OCI-LY1 (cell line): ENCODE data around the gene COPS9.

Source experiments
- H2AFZ ChIP-seq: fragments of 200-600 bp; sonication (generic), shearing (Covaris generic); 2 replicates; pipeline ENCODE4 v1.6.0; 2014; ENCODE audit warnings: antibody characterized with exemption, mild to moderate bottlenecking, low read length
- H3F3A ChIP-seq: fragments of 200-600 bp; sonication (generic), shearing (Covaris generic); 2 replicates; pipeline ENCODE4 v1.6.0; 2014; ENCODE audit warnings: mild to moderate bottlenecking, antibody characterized with exemption, low read length, moderate library complexity; ENCODE audit not compliant: insufficient read depth
- H3K27ac ChIP-seq: fragments of 200-600 bp; sonication (generic); 2 replicates; pipeline ENCODE4 v1.5.1; 2014; ENCODE audit warnings: low read length, mixed run types, mild to moderate bottlenecking, low read depth; ENCODE audit not compliant: poor library complexity, severe bottlenecking
- H3K27me3 ChIP-seq: fragments of 200-600 bp; sonication (generic); 2 replicates; pipeline ENCODE4 v1.6.0; 2014; ENCODE audit warnings: antibody characterized with exemption, mild to moderate bottlenecking, low read length, moderate library complexity; ENCODE audit not compliant: insufficient read depth
- H3K36me3 ChIP-seq: fragments of 200-600 bp; sonication (generic); 2 replicates; pipeline ENCODE4 v1.6.1; 2014; ENCODE audit warnings: mild to moderate bottlenecking, antibody characterized with exemption, low read length, moderate library complexity, mixed read lengths; ENCODE audit not compliant: insufficient read depth
- H3K4me1 ChIP-seq: fragments of 200-600 bp; sonication (generic); 2 replicates; pipeline ENCODE4 v1.5.1; 2014; ENCODE audit warnings: mild to moderate bottlenecking, low read length, moderate library complexity; ENCODE audit not compliant: insufficient read depth, severe bottlenecking
- H3K4me2 ChIP-seq: fragments of 200-600 bp; sonication (generic), shearing (Covaris generic); 2 replicates; pipeline ENCODE4 v1.6.1; 2014; ENCODE audit warnings: low read length
- H3K4me3 ChIP-seq: fragments of 200-600 bp; sonication (generic); 2 replicates; pipeline ENCODE4 v1.5.1; 2014; ENCODE audit warnings: low read length, low read depth, mild to moderate bottlenecking, mixed read lengths; ENCODE audit not compliant: poor library complexity, severe bottlenecking
- H3K79me2 ChIP-seq: fragments of 200-600 bp; shearing (Covaris generic); 2 replicates; pipeline ENCODE4 v1.6.1; 2016; ENCODE audit warnings: mixed run types, low read length, mixed read lengths; ENCODE audit not compliant: insufficient read depth
- H3K9ac ChIP-seq: fragments of 200-600 bp; sonication (generic), shearing (Covaris generic); 2 replicates; pipeline ENCODE4 v1.6.1; 2014; ENCODE audit warnings: mild to moderate bottlenecking, low read length, mixed read lengths
- H3K9me2 ChIP-seq: fragments of 200-600 bp; sonication (generic), shearing (Covaris generic); 2 replicates; pipeline ENCODE4 v1.6.1; 2014; ENCODE audit warnings: low read depth, mild to moderate bottlenecking, low read length, mixed read lengths
- H3K9me3 ChIP-seq: fragments of 200-600 bp; shearing (Covaris generic); 2 replicates; pipeline ENCODE4 v1.6.1; 2014; ENCODE audit warnings: low read length, mixed read lengths
- H4K20me1 ChIP-seq: fragments of 200-600 bp; sonication (generic), shearing (Covaris generic); 2 replicates; pipeline ENCODE4 v1.6.0; 2016; ENCODE audit warnings: mild to moderate bottlenecking, low read length; ENCODE audit not compliant: insufficient read depth
- CTCF ChIP-seq: fragments of 200-600 bp; sonication (generic), shearing (Covaris generic); IDR thresholded peaks from 2 replicates; pipeline ENCODE4 v1.5.1; 2017; ENCODE audit warnings: mild to moderate bottlenecking, antibody characterized with exemption, low read length, moderate library complexity, mixed read lengths
- EZH2 ChIP-seq: fragments of 200-600 bp; sonication (generic), shearing (Covaris generic); IDR thresholded peaks from 2 replicates; pipeline ENCODE4 v1.8.0; 2017; ENCODE audit warnings: borderline replicate concordance, mixed run types, mild to moderate bottlenecking, antibody characterized with exemption, low read length, moderate library complexity, mixed read lengths

Gene COPS9

GRCh38 chr2:240183006-240183874, 47.1 kb upstream of the COPS9 start:
- no peak overlapping the region for H3K27ac ChIP-seq
- H3K4me2 ChIP-seq = no peak overlapping the region
- H3K9ac ChIP-seq = no peak overlapping the region
- H3K36me3 ChIP-seq = no peaks in the 10 kb centered on the region; the same call in 1 of the 2 replicates
- no peak overlapping the region for H3K4me3 ChIP-seq
- H3K4me1 ChIP-seq = no peaks in the 10 kb centered on the region
- no peaks in the 10 kb centered on the region for H3F3A ChIP-seq
- TF ChIP-seq CTCF (no peak), EZH2 (no peak)
- H3K27me3 ChIP-seq = peaks cover 7% of the 10 kb centered on the region; the same call in 1 of the 2 replicates
- H4K20me1 ChIP-seq = no peaks in the 10 kb centered on the region
- no peaks in the 10 kb centered on the region for H3K9me2 ChIP-seq
- H3K79me2 ChIP-seq = no peaks in the 10 kb centered on the region
- 0 out of 2 replicates have a peak, but pooled peaks cover under 1% of the 10 kb centered on the region for H3K9me3 ChIP-seq
- H2AFZ ChIP-seq = no peak overlapping the region

- Histone ChIP-seq H3K4me2 (no peak overlapping the region), H4K20me1 (no peaks in the 10 kb centered on the region), H3K9ac (no peak overlapping the region), H3K4me3 (no peak overlapping the region), H3K27ac (no peak overlapping the region), H3K27me3 (peaks cover 4% of the 10 kb centered on the region; the same call in 1 of the 2 replicates), H3K79me2 (no peaks in the 10 kb centered on the region), H3F3A (no peaks in the 10 kb centered on the region), H3K9me2 (no peaks in the 10 kb centered on the region), H2AFZ (no peak overlapping the region), H3K4me1 (no peaks in the 10 kb centered on the region), H3K36me3 (no peaks in the 10 kb centered on the region), H3K9me3 (no peaks in the 10 kb centered on the region)
- TF ChIP-seq CTCF (no peak), EZH2 (no peak)
These were observed 46.4 kb upstream of the COPS9 start for GRCh38 chr2:240182476-240182875.

- H3K4me1 ChIP-seq = no peaks in the 10 kb centered on the region
- no peak overlapping the region for H3K27ac ChIP-seq
These were observed 45.9 kb upstream of the COPS9 start for GRCh38 chr2:240182001-240182400.

More at GRCh38 chr2:240182001-240182400, 45.9 kb upstream of the COPS9 start:
- no peaks in the 10 kb centered on the region for H3K9me3 ChIP-seq
- H3K27me3 ChIP-seq = no peaks in the 10 kb centered on the region; the same call in 1 of the 2 replicates
- H3K4me2 ChIP-seq = no peak overlapping the region
- H3K9me2 ChIP-seq = no peaks in the 10 kb centered on the region
- H3K36me3 ChIP-seq = no peaks in the 10 kb centered on the region
- no peak overlapping the region for H2AFZ ChIP-seq
- H4K20me1 ChIP-seq = no peaks in the 10 kb centered on the region
- H3K79me2 ChIP-seq = no peaks in the 10 kb centered on the region
- H3K9ac ChIP-seq = no peak overlapping the region
- H3F3A ChIP-seq = no peaks in the 10 kb centered on the region
- no peak overlapping the region for H3K4me3 ChIP-seq
- TF ChIP-seq CTCF = no peak
- no peak for TF ChIP-seq EZH2
